Endothelial cell (in vitro differentiated cells): ENCODE data around the gene MPHOSPH10. TPM values are rescaled to one million over a fixed set of nuclear protein-coding genes. Genes with fewer than 3 reads are reported as not detected.

ENCODE experiments used
- DNase-seq: peaks from one replicate; pipeline ENCODE4 v3.0.0; 2021; ENCODE audit warnings: low spot score
- H3K27ac Mint-ChIP-seq: one replicate; pipeline ENCODE4 v1.8.0; 2021; ENCODE audit warnings: mixed read lengths, inconsistent platforms; ENCODE audit not compliant: unreplicated experiment
- H3K27me3 Mint-ChIP-seq: one replicate; pipeline ENCODE4 v1.8.0; 2021; ENCODE audit warnings: mild to moderate bottlenecking, moderate library complexity, mixed read lengths, inconsistent platforms; ENCODE audit not compliant: unreplicated experiment
- H3K36me3 Mint-ChIP-seq: one replicate; pipeline ENCODE4 v1.8.0; 2021; ENCODE audit warnings: mild to moderate bottlenecking, low read depth, mixed read lengths, inconsistent platforms; ENCODE audit not compliant: unreplicated experiment
- H3K4me1 Mint-ChIP-seq: one replicate; pipeline ENCODE4 v1.8.0; 2021; ENCODE audit warnings: mild to moderate bottlenecking, mixed read lengths, inconsistent platforms; ENCODE audit not compliant: unreplicated experiment
- H3K4me3 Mint-ChIP-seq: one replicate; pipeline ENCODE4 v1.8.0; 2021; ENCODE audit warnings: mild to moderate bottlenecking, mixed read lengths, inconsistent platforms; ENCODE audit not compliant: unreplicated experiment
- H3K9me3 Mint-ChIP-seq: one replicate; pipeline ENCODE4 v1.8.0; 2021; ENCODE audit warnings: mixed read lengths, inconsistent platforms; ENCODE audit not compliant: unreplicated experiment
- total RNA-seq: library from RNA; stranded (reverse); fragmentation: NEBNext Ultra II Directional; extraction: Animal tissue kit (Norgen Biotek cat#: 25700); gene quantifications from one replicate; pipeline ENCODE4 v1.2.1, GENCODE V29; 2021; ENCODE audit not compliant: unreplicated experiment
- TF ChIP-seq, protein P1 (sequence below): fragments of 200-600 bp; sonication (generic); IDR thresholded peaks from one replicate; pipeline ENCODE4 v1.5.0; 2021; ENCODE audit warnings: antibody characterized with exemption; ENCODE audit not compliant: unreplicated experiment

Gene MPHOSPH10
- total RNA-seq, 1 donor from 2014 or later, result 24.7 TPM

DNA sequence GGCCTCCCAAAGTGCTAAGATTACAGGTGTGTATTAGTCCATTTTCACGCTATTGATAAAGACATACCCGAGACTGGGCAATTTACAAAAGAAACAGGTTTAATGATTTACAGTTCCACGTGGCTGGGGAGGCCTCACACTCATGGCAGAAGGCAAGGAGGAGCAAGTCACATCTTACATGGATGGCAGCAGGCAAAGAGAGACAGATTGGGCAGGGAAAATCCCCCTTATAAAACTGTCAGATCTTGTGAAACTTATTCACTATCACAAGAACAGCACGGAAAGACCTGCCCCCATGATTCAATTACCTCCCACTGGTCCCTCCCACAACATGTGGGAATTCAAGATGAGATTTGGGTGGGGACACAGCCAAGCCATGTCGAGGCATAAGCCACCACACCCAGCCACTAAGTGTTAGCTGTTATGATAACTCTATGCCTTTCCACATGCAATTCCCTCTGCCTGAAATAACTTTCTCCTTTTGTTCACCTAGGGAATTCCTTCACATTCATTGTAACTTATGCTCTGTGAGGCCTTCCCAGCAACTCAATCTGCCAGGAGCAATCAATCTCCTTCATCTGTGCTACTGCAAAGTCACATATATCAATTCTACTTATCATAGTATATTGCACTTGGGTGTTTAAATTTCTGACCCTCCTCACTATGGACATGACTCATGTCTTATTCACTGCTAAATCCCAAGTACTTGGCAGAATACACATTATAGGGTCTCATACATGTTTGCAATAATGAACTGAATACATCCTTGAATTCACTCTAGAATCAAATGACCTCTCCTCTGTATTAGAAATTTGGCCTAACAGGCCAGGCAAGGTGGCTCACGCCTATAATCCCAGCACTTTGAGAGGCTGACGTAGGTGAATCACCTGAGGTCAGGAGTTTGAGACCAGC, 7.8 kb upstream of the MPHOSPH10 start:
- no peak overlapping the region for H3K27ac Mint-ChIP-seq
- no peak for DNase-seq
- H3K4me1 Mint-ChIP-seq, result no peaks in the 10 kb centered on the region
- H3K9me3 Mint-ChIP-seq, result no peaks in the 10 kb centered on the region
- TF ChIP-seq, protein P1, sequence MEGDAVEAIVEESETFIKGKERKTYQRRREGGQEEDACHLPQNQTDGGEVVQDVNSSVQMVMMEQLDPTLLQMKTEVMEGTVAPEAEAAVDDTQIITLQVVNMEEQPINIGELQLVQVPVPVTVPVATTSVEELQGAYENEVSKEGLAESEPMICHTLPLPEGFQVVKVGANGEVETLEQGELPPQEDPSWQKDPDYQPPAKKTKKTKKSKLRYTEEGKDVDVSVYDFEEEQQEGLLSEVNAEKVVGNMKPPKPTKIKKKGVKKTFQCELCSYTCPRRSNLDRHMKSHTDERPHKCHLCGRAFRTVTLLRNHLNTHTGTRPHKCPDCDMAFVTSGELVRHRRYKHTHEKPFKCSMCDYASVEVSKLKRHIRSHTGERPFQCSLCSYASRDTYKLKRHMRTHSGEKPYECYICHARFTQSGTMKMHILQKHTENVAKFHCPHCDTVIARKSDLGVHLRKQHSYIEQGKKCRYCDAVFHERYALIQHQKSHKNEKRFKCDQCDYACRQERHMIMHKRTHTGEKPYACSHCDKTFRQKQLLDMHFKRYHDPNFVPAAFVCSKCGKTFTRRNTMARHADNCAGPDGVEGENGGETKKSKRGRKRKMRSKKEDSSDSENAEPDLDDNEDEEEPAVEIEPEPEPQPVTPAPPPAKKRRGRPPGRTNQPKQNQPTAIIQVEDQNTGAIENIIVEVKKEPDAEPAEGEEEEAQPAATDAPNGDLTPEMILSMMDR, result no peak
- no peaks in the 10 kb centered on the region for H3K27me3 Mint-ChIP-seq
- no peaks in the 10 kb centered on the region for H3K36me3 Mint-ChIP-seq
- no peak overlapping the region for H3K4me3 Mint-ChIP-seq

DNA sequence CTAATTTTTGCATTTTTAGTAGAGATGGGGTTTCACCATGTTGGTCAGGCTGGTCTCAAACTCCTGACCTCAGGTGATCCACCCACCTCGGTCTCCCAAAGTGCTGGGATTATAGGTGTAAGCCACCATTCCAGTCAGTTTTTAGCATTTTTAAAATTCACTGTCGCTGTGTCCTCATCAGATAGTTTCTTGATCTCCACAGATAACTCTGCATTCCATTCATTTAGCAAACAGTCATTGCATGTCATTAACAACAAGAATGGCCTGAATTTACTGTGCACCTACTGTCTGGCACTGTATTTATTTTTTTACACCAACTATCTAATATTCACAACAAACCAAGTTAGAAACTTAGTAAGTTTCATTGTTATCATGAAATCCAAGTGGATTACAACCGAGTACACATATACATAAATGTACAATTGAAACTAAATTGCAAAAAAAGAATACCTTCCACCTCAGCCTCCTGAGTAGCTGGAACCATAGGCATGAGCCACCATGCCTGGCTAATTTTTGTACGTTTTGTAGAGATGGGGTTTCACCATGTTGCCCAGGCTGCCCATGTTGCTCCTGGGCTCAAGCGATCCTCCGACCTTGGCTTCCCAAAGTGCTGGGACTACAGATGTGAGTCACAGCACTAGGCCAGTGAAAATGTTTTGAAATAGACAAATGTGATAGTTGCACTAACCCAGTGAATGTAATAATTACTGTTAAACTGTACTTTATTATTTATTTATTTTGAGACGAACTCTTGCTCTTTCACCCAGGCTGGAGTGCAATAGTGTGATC, 4.7 kb upstream of the MPHOSPH10 start:
- Mint-ChIP-seq H3K4me3 (no peak overlapping the region), H3K36me3 (no peaks in the 10 kb centered on the region), H3K27me3 (no peaks in the 10 kb centered on the region), H3K27ac (peak overlapping the region; percentile 73), H3K9me3 (no peaks in the 10 kb centered on the region), H3K4me1 (no peaks in the 10 kb centered on the region)
- no peak for DNase-seq
- TF ChIP-seq, protein P1, result no peak

DNA sequence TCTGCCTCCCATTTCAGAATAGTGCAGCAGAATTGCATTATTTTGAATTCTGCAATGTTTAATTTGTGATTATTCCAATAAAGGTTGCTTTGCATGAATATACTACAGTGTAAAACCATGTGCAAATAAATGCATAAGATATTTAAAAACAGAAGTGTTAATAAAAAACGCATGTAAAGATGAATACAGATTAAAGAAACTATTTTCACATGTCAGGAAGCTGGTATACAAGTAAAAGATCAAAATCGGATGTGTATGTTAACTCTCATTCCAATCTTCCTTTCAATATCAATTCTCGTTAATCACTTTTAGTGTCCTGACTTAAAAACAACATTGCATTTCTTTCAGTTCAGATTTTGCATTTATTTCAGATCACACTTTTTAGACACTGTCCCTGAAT, 3.5 kb upstream of the MPHOSPH10 start:
- Mint-ChIP-seq H3K9me3 (no peaks in the 10 kb centered on the region), H3K27ac (no peak overlapping the region), H3K4me3 (no peak overlapping the region), H3K27me3 (no peaks in the 10 kb centered on the region), H3K36me3 (no peaks in the 10 kb centered on the region), H3K4me1 (no peaks in the 10 kb centered on the region)
- DNase-seq, result no peak
- TF ChIP-seq, protein P1, result no peak

DNA sequence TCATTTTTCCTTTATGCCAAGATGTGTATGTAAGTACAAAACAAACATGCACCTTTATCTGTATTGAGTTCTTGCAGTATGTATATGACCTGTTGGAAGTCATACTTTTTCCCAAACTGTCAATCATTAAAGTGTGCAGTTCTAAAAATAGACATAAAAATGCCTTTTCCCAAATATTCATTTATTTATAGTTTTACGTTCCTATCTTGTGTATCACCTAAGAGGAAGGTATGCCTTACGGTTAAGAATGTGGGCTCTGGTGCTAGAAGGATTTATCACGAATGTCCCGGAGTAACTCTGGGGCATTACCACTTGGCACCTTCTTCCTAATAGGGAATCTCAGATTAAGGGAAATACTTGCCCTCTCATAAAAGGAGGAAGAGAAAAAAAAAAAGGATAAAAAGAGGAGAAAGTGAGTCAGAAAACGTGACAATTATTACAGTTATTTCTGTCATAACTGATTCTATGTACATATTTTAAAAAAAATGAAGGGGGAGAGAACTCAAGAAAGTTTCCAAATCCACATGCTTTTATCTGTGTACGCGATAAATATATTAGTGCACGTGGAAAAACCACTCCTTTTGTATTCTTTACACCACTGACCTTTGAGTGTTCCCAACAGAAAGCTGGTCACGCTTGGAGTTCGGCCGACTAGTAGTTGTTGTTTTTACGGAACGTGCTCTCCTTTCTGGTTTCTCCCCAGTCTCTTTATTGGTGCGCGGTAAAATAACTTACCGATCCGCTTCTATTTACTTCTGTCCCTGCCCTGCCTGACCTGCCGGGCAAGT, 1.1 kb upstream of the MPHOSPH10 start:
- Mint-ChIP-seq H3K27ac (peak overlapping the region; percentile 81), H3K36me3 (no peaks in the 10 kb centered on the region), H3K27me3 (no peaks in the 10 kb centered on the region), H3K9me3 (no peaks in the 10 kb centered on the region), H3K4me3 (no peak overlapping the region), H3K4me1 (no peaks in the 10 kb centered on the region)
- no peak for DNase-seq
- TF ChIP-seq, protein P1, result no peak
